Panc1 (cell line): ENCODE data around the gene REPIN1. TPM values are rescaled to one million over a fixed set of nuclear protein-coding genes. Genes with fewer than 3 reads are reported as not detected.

Source experiments
- ATAC-seq: fragments of 200-7000 bp; cut with Tn5 transposase; 2 replicates; pipeline ENCODE4 v1.9.1; 2020; ENCODE audit warnings: mild to moderate bottlenecking, moderate library complexity
- BruUV-seq: library from RNA; stranded (reverse); fragments of 400-500 nt; replicated peaks from 2 replicates; lab custom pipeline; 2021; lab: Mats Ljungman, UMichigan
- CTCF ChIA-PET: fragments of 300-600 bp; sonication (Branson Sonifier 250); formaldehyde crosslinking; loops from one replicate; lab custom pipeline; 2022; ENCODE audit warnings: antibody characterized with exemption; lab: Charles Lee
- POLR2A ChIA-PET: fragments of 300-600 bp; sonication (Branson Sonifier 250); formaldehyde crosslinking; loops from one replicate; lab custom pipeline; 2022; ENCODE audit warnings: antibody characterized with exemption; lab: Charles Lee
- DNase-seq: peaks from one replicate; pipeline ENCODE4 v3.0.0-alpha.2; 2010; ENCODE audit warnings: low read depth, low spot score
- H3K27ac ChIP-seq: 2 replicates; pipeline ENCODE4 v1.5.1; 2011; ENCODE audit warnings: mild to moderate bottlenecking, low read length, inconsistent platforms
- H3K27me3 ChIP-seq: fragments of 200-500 bp; sonication (Bioruptor generic); 2 replicates; pipeline ENCODE4 v1.6.0; 2014; ENCODE audit warnings: low read length, inconsistent platforms; ENCODE audit not compliant: control insufficient read depth, insufficient read depth
- H3K36me3 ChIP-seq: fragments of 200-500 bp; sonication (Bioruptor generic); 2 replicates; pipeline ENCODE4 v1.5.1; 2014; ENCODE audit warnings: inconsistent platforms, mild to moderate bottlenecking, low read length, moderate library complexity; ENCODE audit not compliant: control insufficient read depth, insufficient read depth
- H3K4me1 ChIP-seq: 2 replicates; pipeline ENCODE4 v1.5.1; 2011; ENCODE audit warnings: inconsistent platforms, mild to moderate bottlenecking, low read length, moderate library complexity; ENCODE audit not compliant: control insufficient read depth, insufficient read depth
- H3K4me3 ChIP-seq, 2 experiments: 2 replicates each; pipeline ENCODE4 v1.5.1; 2011 to 2012; ENCODE audit warnings: low read depth in 2 of 2, low read length in 2 of 2, mild to moderate bottlenecking in 2 of 2, inconsistent platforms in 1 of 2, moderate library complexity in 1 of 2
- H3K9me3 ChIP-seq: fragments of 200-500 bp; sonication (Bioruptor generic); 2 replicates; pipeline ENCODE4 v1.5.1; 2014; ENCODE audit warnings: low read depth, mild to moderate bottlenecking, inconsistent platforms, low read length, moderate library complexity; ENCODE audit not compliant: control insufficient read depth, insufficient read depth
- CTCF ChIP-seq: fragments of 450-650 bp; IDR thresholded peaks from 2 replicates; pipeline ENCODE4 v1.5.1; 2017; ENCODE audit warnings: mild to moderate bottlenecking
- POLR2AphosphoS5 ChIP-seq: IDR thresholded peaks from 2 replicates; pipeline ENCODE4 v1.6.1; 2012; ENCODE audit warnings: mild to moderate bottlenecking, low read depth, low read length, moderate library complexity
- SIN3A ChIP-seq: IDR thresholded peaks from 2 replicates; pipeline ENCODE4 v1.6.1; 2012; ENCODE audit warnings: low read depth, mild to moderate bottlenecking, low read length, moderate library complexity, borderline replicate concordance; ENCODE audit not compliant: insufficient read depth
- TCF7L2 ChIP-seq: IDR thresholded peaks from 2 replicates; pipeline ENCODE4 v1.6.1; 2011; ENCODE audit warnings: mild to moderate bottlenecking, low read depth, low read length, inconsistent platforms
- in situ Hi-C: cut with HindIII; loops from 2 replicates; pipeline ENCODE4 v1.10.0; 2016; ENCODE audit warnings: low sequenced_read_pairs, low pct_unique_long_range_greater_than_20kb
- intact Hi-C: fragments of 100-400 bp; cut with micrococcal nuclease; formaldehyde crosslinking; loops from one replicate; pipeline ENCODE4 v1.10.0; 2022; ENCODE audit not compliant: unreplicated experiment
- total RNA-seq: library from RNA; stranded (reverse); gene quantifications from one replicate; pipeline ENCODE4 v1.2.1, GENCODE V29; 2021; ENCODE audit not compliant: unreplicated experiment
- TF ChIP-seq, protein P1 (sequence below), 2 experiments: IDR thresholded peaks; 2 replicates each; pipeline ENCODE4 v1.6.1; 2011 to 2012; ENCODE audit warnings: low read depth in 2 of 2, control low read depth in 1 of 2, low read length in 1 of 2, mild to moderate bottlenecking in 1 of 2, moderate library complexity in 1 of 2; ENCODE audit not compliant: insufficient read depth in 1 of 2

Gene REPIN1
- total RNA-seq, 1 experiment from 2014 or later: 209 TPM

GRCh38 chr7:150381096-150381495, 12.5 kb downstream of the REPIN1 start:
- Histone ChIP-seq H3K4me1 (peaks cover 57% of the 10 kb centered on the region), H3K27me3 (no peaks in the 10 kb centered on the region), H3K4me3 (no peak overlapping the region), H3K36me3 (no peaks in the 10 kb centered on the region; the same call in 1 of the 2 replicates), H3K9me3 (no peaks in the 10 kb centered on the region), H3K27ac (peak overlapping the region; percentile 96)
- ChIA-PET CTCF (no interaction called here), POLR2A (no interaction called here)
- no TSS peak for BruUV-seq
- DNase-seq (no peak), ATAC-seq (no peak)
- intact Hi-C loops: no loop called here
- in situ Hi-C loops: no loop called here
- TF ChIP-seq SIN3A (no peak), TCF7L2 (no peak), POLR2AphosphoS5 (no peak), CTCF (no peak)
- TF ChIP-seq, protein P1, sequence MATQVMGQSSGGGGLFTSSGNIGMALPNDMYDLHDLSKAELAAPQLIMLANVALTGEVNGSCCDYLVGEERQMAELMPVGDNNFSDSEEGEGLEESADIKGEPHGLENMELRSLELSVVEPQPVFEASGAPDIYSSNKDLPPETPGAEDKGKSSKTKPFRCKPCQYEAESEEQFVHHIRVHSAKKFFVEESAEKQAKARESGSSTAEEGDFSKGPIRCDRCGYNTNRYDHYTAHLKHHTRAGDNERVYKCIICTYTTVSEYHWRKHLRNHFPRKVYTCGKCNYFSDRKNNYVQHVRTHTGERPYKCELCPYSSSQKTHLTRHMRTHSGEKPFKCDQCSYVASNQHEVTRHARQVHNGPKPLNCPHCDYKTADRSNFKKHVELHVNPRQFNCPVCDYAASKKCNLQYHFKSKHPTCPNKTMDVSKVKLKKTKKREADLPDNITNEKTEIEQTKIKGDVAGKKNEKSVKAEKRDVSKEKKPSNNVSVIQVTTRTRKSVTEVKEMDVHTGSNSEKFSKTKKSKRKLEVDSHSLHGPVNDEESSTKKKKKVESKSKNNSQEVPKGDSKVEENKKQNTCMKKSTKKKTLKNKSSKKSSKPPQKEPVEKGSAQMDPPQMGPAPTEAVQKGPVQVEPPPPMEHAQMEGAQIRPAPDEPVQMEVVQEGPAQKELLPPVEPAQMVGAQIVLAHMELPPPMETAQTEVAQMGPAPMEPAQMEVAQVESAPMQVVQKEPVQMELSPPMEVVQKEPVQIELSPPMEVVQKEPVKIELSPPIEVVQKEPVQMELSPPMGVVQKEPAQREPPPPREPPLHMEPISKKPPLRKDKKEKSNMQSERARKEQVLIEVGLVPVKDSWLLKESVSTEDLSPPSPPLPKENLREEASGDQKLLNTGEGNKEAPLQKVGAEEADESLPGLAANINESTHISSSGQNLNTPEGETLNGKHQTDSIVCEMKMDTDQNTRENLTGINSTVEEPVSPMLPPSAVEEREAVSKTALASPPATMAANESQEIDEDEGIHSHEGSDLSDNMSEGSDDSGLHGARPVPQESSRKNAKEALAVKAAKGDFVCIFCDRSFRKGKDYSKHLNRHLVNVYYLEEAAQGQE (IDR thresholded peaks at IDR 0.05; ENCODE audit: insufficient read depth in 1 of 2, low read depth in 2 of 2, low read length in 1 of 2): no peak

- CTCF ChIA-PET: no interaction called here
- Histone ChIP-seq H3K4me1 (peaks cover 51% of the 10 kb centered on the region), H3K4me3 (no peak overlapping the region), H3K27ac (no peak overlapping the region), H3K9me3 (no peaks in the 10 kb centered on the region), H3K27me3 (no peaks in the 10 kb centered on the region), H3K36me3 (no peaks in the 10 kb centered on the region; the same call in 1 of the 2 replicates)
- no peak for TF ChIP-seq CTCF
- TF ChIP-seq, protein P1 (IDR thresholded peaks at IDR 0.05; ENCODE audit: insufficient read depth in 1 of 2, low read depth in 2 of 2, low read length in 1 of 2): no peak
- BruUV-seq: no TSS peak
- ATAC-seq: no peak
- no peak for DNase-seq
- POLR2A ChIA-PET: interaction anchor here (0.6 kb wide), 1 partner anchor 725 kb away, joined by 11 read pairs; no protein-coding TSS in a partner anchor
- in situ Hi-C loops (no loop called here), intact Hi-C loops (no loop called here)
These were observed 13.1 kb downstream of the REPIN1 start for GRCh38 chr7:150381785-150382122.
